CD14-positive monocyte (primary cell): Measurements from ENCODE around the gene ENGASE. TPM values are rescaled to one million over a fixed set of nuclear protein-coding genes. Genes with fewer than 3 reads are reported as not detected.

ENCODE experiments used
- DNase-seq, 3 donors: peaks; one replicate each; pipeline ENCODE4 v3.0.0-alpha.2; 2011 to 2022
- H2AFZ ChIP-seq: 2 replicates; pipeline ENCODE4 v1.6.0; 2012; ENCODE audit warnings: mild to moderate bottlenecking, low read depth, low read length, inconsistent platforms; ENCODE audit not compliant: insufficient read depth, poor library complexity, severe bottlenecking
- H3K27ac ChIP-seq, 2 donors: 1 replicate in 1 of 2; 2 replicates in 1 of 2; pipeline ENCODE4 v1.5.1; 2012 to 2013; ENCODE audit warnings: low read length in 2 of 2, control low read depth in 1 of 2, inconsistent platforms in 1 of 2, low read depth in 1 of 2, mild to moderate bottlenecking in 1 of 2
- H3K27me3 ChIP-seq, 2 donors: one replicate each; pipeline versions ENCODE4 v1.6.0 to v1.6.1; 2011 to 2013; ENCODE audit warnings: low read length in 2 of 2; ENCODE audit not compliant: control insufficient read depth in 2 of 2, insufficient read depth in 2 of 2
- H3K36me3 ChIP-seq, 2 donors: replicated peaks in 1 of 2; 1 replicate in 1 of 2; 2 replicates in 1 of 2; pipeline versions ENCODE4 v1.5.1 to v1.6.1; 2012 to 2013; ENCODE audit warnings: low read length in 2 of 2, control low read depth in 1 of 2, inconsistent platforms in 1 of 2, mild to moderate bottlenecking in 1 of 2; ENCODE audit not compliant: insufficient read depth in 2 of 2, control insufficient read depth in 1 of 2
- H3K4me1 ChIP-seq, 2 donors: 1 replicate in 1 of 2; 2 replicates in 1 of 2; pipeline versions ENCODE4 v1.5.1 to v1.6.1; 2012 to 2013; ENCODE audit warnings: low read length in 2 of 2, control low read depth in 1 of 2, inconsistent platforms in 1 of 2, mild to moderate bottlenecking in 1 of 2, moderate library complexity in 1 of 2; ENCODE audit not compliant: insufficient read depth in 2 of 2, control insufficient read depth in 1 of 2
- H3K4me2 ChIP-seq: replicated peaks from 2 replicates; pipeline ENCODE3; 2012; ENCODE audit warnings: low read length, moderate library complexity, mild to moderate bottlenecking; ENCODE audit not compliant: poor library complexity, severe bottlenecking; ENCODE audit errors: extremely low read depth
- H3K4me3 ChIP-seq, 3 experiments: fragments of 200-600 bp in 1 of 3; sonication (generic) in 1 of 3; replicated peaks in 1 of 3; 1 replicate in 2 of 3; 2 replicates in 1 of 3; pipeline ENCODE4 v1.5.1; 2011 to 2013; ENCODE audit warnings: low read length in 3 of 3, mild to moderate bottlenecking in 3 of 3, control low read depth in 2 of 3, low read depth in 2 of 3, inconsistent platforms in 1 of 3, moderate library complexity in 1 of 3
- H3K79me2 ChIP-seq: 2 replicates; pipeline ENCODE4 v1.6.0; 2012; ENCODE audit warnings: mild to moderate bottlenecking, control low read depth, inconsistent platforms, low read length, moderate library complexity; ENCODE audit not compliant: insufficient read depth
- H3K9ac ChIP-seq: 2 replicates; pipeline ENCODE4 v1.6.0; 2017; ENCODE audit warnings: low read length, mild to moderate bottlenecking; ENCODE audit not compliant: insufficient read depth, poor library complexity, severe bottlenecking
- H3K9me3 ChIP-seq, 2 donors: replicated peaks in 1 of 2; 1 replicate in 1 of 2; 2 replicates in 1 of 2; pipeline versions ENCODE4 v1.5.1 to v1.6.1; 2012 to 2013; ENCODE audit warnings: low read length in 2 of 2, control low read depth in 1 of 2; ENCODE audit not compliant: control insufficient read depth in 1 of 2, insufficient read depth in 1 of 2
- H4K20me1 ChIP-seq: 2 replicates; pipeline ENCODE4 v1.6.0; 2012; ENCODE audit warnings: mild to moderate bottlenecking, low read length, control low read depth, moderate library complexity; ENCODE audit not compliant: insufficient read depth
- H3K27ac Mint-ChIP-seq, 7 donors: one replicate each; pipeline ENCODE4 v1.8.0; 2020; ENCODE audit warnings: mild to moderate bottlenecking in 7 of 7, mixed read lengths in 7 of 7, moderate library complexity in 6 of 7, inconsistent platforms in 2 of 7
- H3K27me3 Mint-ChIP-seq, 3 donors: one replicate each; pipeline ENCODE4 v1.8.0; 2021 to 2022; ENCODE audit warnings: low read depth in 3 of 3, mild to moderate bottlenecking in 3 of 3, mixed read lengths in 3 of 3, moderate library complexity in 3 of 3, inconsistent platforms in 1 of 3
- H3K36me3 Mint-ChIP-seq, 2 donors: one replicate each; pipeline ENCODE4 v1.8.0; 2020; ENCODE audit warnings: mixed read lengths in 2 of 2, inconsistent platforms in 1 of 2, mild to moderate bottlenecking in 1 of 2
- H3K4me1 Mint-ChIP-seq: one replicate; pipeline ENCODE4 v1.8.0; 2020; ENCODE audit warnings: mild to moderate bottlenecking, mixed read lengths
- H3K4me3 Mint-ChIP-seq, 2 donors: one replicate each; pipeline ENCODE4 v1.8.0; 2020; ENCODE audit warnings: mild to moderate bottlenecking in 2 of 2, mixed read lengths in 2 of 2, moderate library complexity in 1 of 2
- H3K9me3 Mint-ChIP-seq, 7 donors: one replicate each; pipeline ENCODE4 v1.8.0; 2020 to 2022; ENCODE audit warnings: mixed read lengths in 7 of 7, mild to moderate bottlenecking in 6 of 7, moderate library complexity in 6 of 7, inconsistent platforms in 2 of 7
- WGBS: methylation state at CpG from one replicate; pipeline ENCODE4 v1.1.5; 2013; ENCODE audit warnings: missing lambda C conversion rate; ENCODE audit not compliant: insufficient coverage; 5-methylcytosine and 5-hydroxymethylcytosine counted together
- intact Hi-C, 2 donors: fragments of 100-400 bp; cut with micrococcal nuclease; formaldehyde crosslinking; loops; one replicate each; pipeline versions ENCODE4 v1.15.0 to v1.15.1; 2023
- polyA plus RNA-seq, 3 donors: library from polyadenylated mRNA; depleted of rRNA in 1 of 3; unstranded in 2 of 3; stranded (reverse) in 1 of 3; fragments of 300-500 nt in 2 of 3; fragments of >200 nt in 1 of 3; fragmentation: Illumina TruSeq in 2 of 3; gene quantifications; 1 replicate in 2 of 3; 2 replicates in 1 of 3; pipeline ENCODE4 v1.2.3, GENCODE V29; 2012 to 2021
- TF ChIP-seq, protein P1 (sequence below): fragments of 200-600 bp; IDR thresholded peaks from one replicate; pipeline ENCODE4 v1.8.0; 2022; ENCODE audit warnings: antibody characterized with exemption, mild to moderate bottlenecking

ENGASE gene
- polyA plus RNA-seq, 3 donors, result 2.6 to 150 (median 3.0) TPM

DNA sequence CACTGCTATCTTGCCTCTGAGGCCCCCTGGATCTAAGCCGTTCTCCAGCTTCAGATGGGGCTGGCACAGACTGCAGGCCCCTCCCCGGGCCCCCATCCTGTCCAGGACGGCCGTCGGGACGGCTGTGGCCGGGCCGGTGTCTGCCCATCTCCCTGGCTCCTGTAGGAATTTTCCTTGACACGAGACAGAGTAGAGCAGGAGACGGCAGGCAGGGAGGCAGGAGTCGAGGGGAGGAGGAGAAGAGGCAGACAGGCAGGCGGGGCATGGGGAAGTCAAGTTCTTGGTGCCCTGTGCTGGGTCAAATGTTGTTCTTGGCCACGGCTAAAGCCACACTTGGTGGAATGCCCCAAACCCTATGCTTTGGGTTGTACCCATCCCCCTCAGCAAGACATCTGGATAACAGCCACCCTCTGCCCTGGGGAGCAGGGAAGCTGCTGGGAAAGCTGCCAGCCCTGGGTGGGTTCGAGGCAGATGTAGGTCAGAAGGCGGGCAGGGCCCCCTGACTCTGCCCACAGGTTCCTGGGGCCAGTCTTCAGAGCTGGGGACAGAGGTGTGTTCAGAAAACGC is 46.6 kb upstream of the ENGASE start:
- Mint-ChIP-seq H3K9me3 (peaks cover 0 to 18% (median 5%) of the 10 kb centered on the region in 7 donors), H3K27ac (no peak overlapping the region), H3K36me3 (peaks cover under 1 to 3% of the 10 kb centered on the region in 2 donors), H3K27me3 (peaks cover 75 to 98% (median 82%) of the 10 kb centered on the region in 3 donors), H3K4me1 (peaks cover 13% of the 10 kb centered on the region), H3K4me3 (peak overlapping the region in 1 of 2 donors; percentile 39)
- Histone ChIP-seq H4K20me1 (no peaks in the 10 kb centered on the region), H3K27ac (no peak overlapping the region), H2AFZ (no peak overlapping the region), H3K79me2 (no peaks in the 10 kb centered on the region), H3K9ac (no peak overlapping the region), H3K4me1 (peaks cover 11% of the 10 kb centered on the region in 2 donors), H3K27me3 (peaks cover 19 to 67% of the 10 kb centered on the region in 2 donors), H3K4me3 (no peak overlapping the region), H3K36me3 (no peaks in the 10 kb centered on the region), H3K9me3 (peaks cover 0 to 2% of the 10 kb centered on the region in 2 donors), H3K4me2 (no peak overlapping the region)
- WGBS, result 68% methylated on average over 15 of the region's 16 CpGs
- intact Hi-C loops, result no loop called here
- no peak for DNase-seq
- TF ChIP-seq, protein P1, sequence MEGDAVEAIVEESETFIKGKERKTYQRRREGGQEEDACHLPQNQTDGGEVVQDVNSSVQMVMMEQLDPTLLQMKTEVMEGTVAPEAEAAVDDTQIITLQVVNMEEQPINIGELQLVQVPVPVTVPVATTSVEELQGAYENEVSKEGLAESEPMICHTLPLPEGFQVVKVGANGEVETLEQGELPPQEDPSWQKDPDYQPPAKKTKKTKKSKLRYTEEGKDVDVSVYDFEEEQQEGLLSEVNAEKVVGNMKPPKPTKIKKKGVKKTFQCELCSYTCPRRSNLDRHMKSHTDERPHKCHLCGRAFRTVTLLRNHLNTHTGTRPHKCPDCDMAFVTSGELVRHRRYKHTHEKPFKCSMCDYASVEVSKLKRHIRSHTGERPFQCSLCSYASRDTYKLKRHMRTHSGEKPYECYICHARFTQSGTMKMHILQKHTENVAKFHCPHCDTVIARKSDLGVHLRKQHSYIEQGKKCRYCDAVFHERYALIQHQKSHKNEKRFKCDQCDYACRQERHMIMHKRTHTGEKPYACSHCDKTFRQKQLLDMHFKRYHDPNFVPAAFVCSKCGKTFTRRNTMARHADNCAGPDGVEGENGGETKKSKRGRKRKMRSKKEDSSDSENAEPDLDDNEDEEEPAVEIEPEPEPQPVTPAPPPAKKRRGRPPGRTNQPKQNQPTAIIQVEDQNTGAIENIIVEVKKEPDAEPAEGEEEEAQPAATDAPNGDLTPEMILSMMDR, result no peak

DNA sequence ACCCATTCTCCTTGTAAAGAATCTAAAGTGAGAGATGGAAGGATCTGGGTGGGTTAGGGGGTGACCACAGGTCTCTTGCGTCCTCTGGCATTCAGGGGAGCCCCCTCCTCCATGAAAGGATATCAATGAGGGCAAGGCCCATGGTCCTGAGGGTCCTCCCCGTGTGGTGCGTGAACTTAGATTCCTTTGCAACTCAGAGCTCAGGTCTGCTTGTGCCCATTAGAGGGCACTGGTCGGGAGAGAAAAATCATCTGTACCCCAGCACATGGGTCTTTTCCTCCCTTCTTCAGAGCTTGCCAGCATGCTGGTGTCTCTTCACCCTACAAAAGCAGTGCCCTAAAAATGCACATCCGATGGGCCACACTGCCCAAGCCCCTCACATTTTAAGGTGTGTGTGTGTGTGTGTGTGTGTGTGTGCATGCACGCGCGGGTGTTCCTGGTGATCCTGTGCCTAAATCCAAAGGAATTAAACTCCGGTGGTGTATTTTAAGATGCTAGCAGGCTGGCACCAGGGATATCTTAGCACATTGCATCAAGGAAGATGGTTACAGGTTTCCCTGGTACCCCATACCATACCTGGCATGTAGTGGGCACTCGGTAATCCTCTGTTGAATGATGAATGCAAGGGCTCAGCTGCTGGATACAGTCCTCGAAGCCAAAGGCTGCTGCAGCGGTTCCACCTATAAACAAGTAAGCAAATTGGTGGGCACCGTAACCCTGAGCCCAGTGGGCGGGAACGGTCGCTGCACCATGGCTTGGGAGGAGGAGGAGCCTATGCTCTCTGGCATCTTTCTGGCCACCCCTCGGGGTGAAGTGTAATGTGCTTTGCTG is 45.9 kb upstream of the ENGASE start:
- Mint-ChIP-seq H3K9me3 (peaks cover 0 to 14% (median 3%) of the 10 kb centered on the region in 7 donors), H3K27ac (peak overlapping the region in 1 of 7 donors; percentile 40), H3K4me3 (peak overlapping the region in 1 of 2 donors; percentile 39), H3K36me3 (peaks cover 0 to 3% of the 10 kb centered on the region in 2 donors), H3K4me1 (peaks cover 9% of the 10 kb centered on the region), H3K27me3 (peaks cover 71 to 94% (median 75%) of the 10 kb centered on the region in 3 donors)
- TF ChIP-seq, protein P1, result no peak
- Histone ChIP-seq H3K4me2 (no peak overlapping the region), H3K27ac (no peak overlapping the region), H2AFZ (no peak overlapping the region), H4K20me1 (no peaks in the 10 kb centered on the region), H3K79me2 (no peaks in the 10 kb centered on the region), H3K9me3 (peaks cover 0 to 2% of the 10 kb centered on the region in 2 donors), H3K4me1 (peaks cover 9% of the 10 kb centered on the region in 2 donors), H3K4me3 (no peak overlapping the region), H3K36me3 (no peaks in the 10 kb centered on the region), H3K9ac (no peak overlapping the region), H3K27me3 (peaks cover 16 to 62% of the 10 kb centered on the region in 2 donors)
- intact Hi-C loops, result no loop called here
- DNase-seq, result no peak
- WGBS, result 69% methylated on average over 10 of the region's 17 CpGs
